Neural crest cell (in vitro differentiated cells): ENCODE results near the gene MAP1B. TPM values are rescaled to one million over a fixed set of nuclear protein-coding genes. Genes with fewer than 3 reads are reported as not detected.

ENCODE experiments used
- DNase-seq: peaks from one replicate; pipeline ENCODE4 v3.0.0; 2021; ENCODE audit warnings: low read depth, mixed read lengths, low spot score
- H3K27ac Mint-ChIP-seq: one replicate; pipeline ENCODE4 v1.8.0; 2021; ENCODE audit warnings: mild to moderate bottlenecking, mixed read lengths; ENCODE audit not compliant: unreplicated experiment
- H3K27me3 Mint-ChIP-seq: 2 replicates; pipeline ENCODE4 v1.8.0; 2021; ENCODE audit warnings: low read depth, mild to moderate bottlenecking, mixed read lengths
- H3K36me3 Mint-ChIP-seq: 2 replicates; pipeline ENCODE4 v1.8.0; 2021; ENCODE audit warnings: low read depth, mild to moderate bottlenecking, mixed read lengths
- H3K4me1 Mint-ChIP-seq: 2 replicates; pipeline ENCODE4 v1.8.0; 2021; ENCODE audit warnings: mixed read lengths
- H3K4me3 Mint-ChIP-seq: one replicate; pipeline ENCODE4 v1.8.0; 2021; ENCODE audit warnings: mild to moderate bottlenecking, mixed read lengths
- H3K9me3 Mint-ChIP-seq: 2 replicates; pipeline ENCODE4 v1.8.0; 2021; ENCODE audit warnings: mixed read lengths
- CTCF ChIP-seq: fragments of 200-600 bp; sonication (generic); conservative IDR thresholded peaks from 2 replicates; pipeline ENCODE4 v1.5.0; 2021; ENCODE audit warnings: antibody characterized with exemption, mild to moderate bottlenecking
- total RNA-seq: library from RNA; stranded (reverse); gene quantifications from 2 replicates; pipeline ENCODE4 v1.2.1, GENCODE V29; 2021

The MAP1B gene
- total RNA-seq, 1 donor from 2014 or later, result 256 TPM

GRCh38 chr5:72109062-72109411 lies 1.8 kb downstream of the MAP1B start:
- Mint-ChIP-seq H3K27me3 (peaks cover 7% of the 10 kb centered on the region), H3K4me1 (peaks cover 61% of the 10 kb centered on the region), H3K27ac (peak overlapping the region; percentile 99), H3K36me3 (peaks cover 21% of the 10 kb centered on the region), H3K4me3 (peak overlapping the region; percentile 99), H3K9me3 (peaks cover 6% of the 10 kb centered on the region)
- DNase-seq, result no peak
- TF ChIP-seq CTCF, result no peak

- no peak for DNase-seq
- Mint-ChIP-seq H3K36me3 (peaks cover 18% of the 10 kb centered on the region), H3K4me1 (peaks cover 62% of the 10 kb centered on the region), H3K4me3 (peak overlapping the region; percentile 99), H3K9me3 (peaks cover 2% of the 10 kb centered on the region), H3K27ac (peak overlapping the region; percentile 95), H3K27me3 (peaks cover 7% of the 10 kb centered on the region)
- no peak for TF ChIP-seq CTCF
Measured at GRCh38 chr5:72109625-72110024, 2.4 kb downstream of the MAP1B start.

GRCh38 chr5:72110394-72111013 lies 3.2 kb downstream of the MAP1B start:
- H3K4me1 Mint-ChIP-seq, result peaks cover 62% of the 10 kb centered on the region
- peaks cover 19% of the 10 kb centered on the region for H3K36me3 Mint-ChIP-seq
- H3K4me3 Mint-ChIP-seq, result peak overlapping the region; percentile 99
- no peak for TF ChIP-seq CTCF
- H3K27ac Mint-ChIP-seq, result peak overlapping the region; percentile 14
- peaks cover 7% of the 10 kb centered on the region for H3K27me3 Mint-ChIP-seq
- DNase-seq, result no peak
- H3K9me3 Mint-ChIP-seq, result peaks cover 2% of the 10 kb centered on the region

- H3K9me3 Mint-ChIP-seq, result no peaks in the 10 kb centered on the region
- DNase-seq, result no peak
- H3K27me3 Mint-ChIP-seq, result peaks cover 7% of the 10 kb centered on the region
- peaks cover 51% of the 10 kb centered on the region for H3K4me1 Mint-ChIP-seq
- peak overlapping the region; percentile 91 for H3K27ac Mint-ChIP-seq
- H3K4me3 Mint-ChIP-seq, result peak overlapping the region; percentile 99
- peaks cover 31% of the 10 kb centered on the region for H3K36me3 Mint-ChIP-seq
- no peak for TF ChIP-seq CTCF
Measured at GRCh38 chr5:72112389-72112788, 5.1 kb downstream of the MAP1B start.

- Mint-ChIP-seq H3K9me3 (no peaks in the 10 kb centered on the region), H3K4me1 (peaks cover 43% of the 10 kb centered on the region), H3K27me3 (peaks cover 3% of the 10 kb centered on the region), H3K4me3 (peak overlapping the region; percentile 35), H3K36me3 (peaks cover 42% of the 10 kb centered on the region), H3K27ac (peak overlapping the region; percentile 68)
- DNase-seq, result no peak
- TF ChIP-seq CTCF, result no peak
Measured at GRCh38 chr5:72114629-72115028, 7.4 kb downstream of the MAP1B start.
